Anterior cingulate cortex (tissue), 58 donors: ENCODE measurements around the gene MICAL1.
"Not testable (repeated sequence)": the region's sequence is repeated elsewhere in the genome, so short reads cannot be mapped to it uniquely, and the experiment has no call there.

Experiments
- DNase-seq, 58 donors: peaks; one replicate each; lab custom pipeline; 2025; lab: John Stamatoyannopoulos, UW

Gene MICAL1

GRCh38 chr6:109477725-109478124, 22.2 kb upstream of the MICAL1 start:
- no peak for DNase-seq

- DNase-seq: no peak
Observed at GRCh38 chr6:109477184-109477583, 21.6 kb upstream of the MICAL1 start.

GRCh38 chr6:109475625-109476024, 20.1 kb upstream of the MICAL1 start:
- no peak for DNase-seq

- DNase-seq: no peak
Observed at GRCh38 chr6:109474995-109475394, 19.4 kb upstream of the MICAL1 start.

GRCh38 chr6:109473120-109473519, 17.5 kb upstream of the MICAL1 start:
- DNase-seq: peak in 3 of 58 donors; percentile 22 to 35 (median 28)

- DNase-seq: peak in 4 of 58 donors; percentile 30 to 49 (median 38)
Observed at GRCh38 chr6:109472132-109472995, 16.8 kb upstream of the MICAL1 start.

- no peak for DNase-seq
Observed at GRCh38 chr6:109471105-109471810, 15.7 kb upstream of the MICAL1 start.

GRCh38 chr6:109469591-109470189, 14.1 kb upstream of the MICAL1 start:
- no peak for DNase-seq

GRCh38 chr6:109467696-109468095, 12.1 kb upstream of the MICAL1 start:
- DNase-seq: no peak

- DNase-seq: no peak
Observed at GRCh38 chr6:109466212-109466923, 10.8 kb upstream of the MICAL1 start.

- peak in 44 of 58 donors; percentile 24 to 87 (median 48) for DNase-seq
Observed at GRCh38 chr6:109465772-109466171, 10.2 kb upstream of the MICAL1 start.

GRCh38 chr6:109461733-109462526, 6.4 kb upstream of the MICAL1 start:
- no peak for DNase-seq

- DNase-seq: not testable (repeated sequence)
Observed at GRCh38 chr6:109461205-109461604, 5.6 kb upstream of the MICAL1 start.

GRCh38 chr6:109460161-109460829, 4.7 kb upstream of the MICAL1 start:
- no peak for DNase-seq

GRCh38 chr6:109458774-109459531, 3.4 kb upstream of the MICAL1 start:
- DNase-seq: peak in 1 of 58 donors; percentile 16

GRCh38 chr6:109457562-109457996, 2.0 kb upstream of the MICAL1 start:
- DNase-seq: no peak

GRCh38 chr6:109456710-109457561, 1.4 kb upstream of the MICAL1 start:
- peak in 22 of 58 donors; percentile 10 to 52 (median 36) for DNase-seq
